Measurements from ENCODE around the gene GHRL.

GHRL gene

GRCh38 chr3:10286596-10287295 is 6.0 kb downstream of the GHRL start:
- Histone ChIP-seq H3K27ac (ENCODE audit: low read length) (no peak overlapping the region), H3K9me3 (ENCODE audit: control insufficient read depth in 2 of 2, low read length in 2 of 2) (no peaks in the 10 kb centered on the region), H3K36me3 (ENCODE audit: control insufficient read depth in 2 of 2, insufficient read depth in 2 of 2, low read length in 2 of 2) (peaks cover 16 to 33% of the 10 kb centered on the region in 2 donors), H3K4me1 (ENCODE audit: control insufficient read depth, insufficient read depth, low read length) (peaks cover 5% of the 10 kb centered on the region), H3K9ac (ENCODE audit: low read length in 2 of 2) (no peak overlapping the region), H3K27me3 (ENCODE audit: control insufficient read depth in 1 of 2, insufficient read depth in 2 of 2, low read length in 2 of 2) (no peaks in the 10 kb centered on the region), H3K4me3 (ENCODE audit: low read length in 2 of 2) (no peak overlapping the region)

GRCh38 chr3:10286133-10286524 is 6.6 kb downstream of the GHRL start:
- no peak overlapping the region for H3K4me3 ChIP-seq (ENCODE audit: low read length in 2 of 2)
- no peaks in the 10 kb centered on the region for H3K27me3 ChIP-seq (ENCODE audit: control insufficient read depth in 1 of 2, insufficient read depth in 2 of 2, low read length in 2 of 2)
- H3K36me3 ChIP-seq (ENCODE audit: control insufficient read depth in 2 of 2, insufficient read depth in 2 of 2, low read length in 2 of 2): peaks cover 16 to 33% of the 10 kb centered on the region in 2 donors
- no peak overlapping the region for H3K9ac ChIP-seq (ENCODE audit: low read length in 2 of 2)
- no peak overlapping the region for H3K27ac ChIP-seq (ENCODE audit: low read length)
- no peaks in the 10 kb centered on the region for H3K9me3 ChIP-seq (ENCODE audit: control insufficient read depth in 2 of 2, low read length in 2 of 2)
- H3K4me1 ChIP-seq (ENCODE audit: control insufficient read depth, insufficient read depth, low read length): peaks cover 5% of the 10 kb centered on the region

- Histone ChIP-seq H3K27me3 (ENCODE audit: control insufficient read depth in 1 of 2, insufficient read depth in 2 of 2, low read length in 2 of 2) (no peaks in the 10 kb centered on the region), H3K9me3 (ENCODE audit: control insufficient read depth in 2 of 2, low read length in 2 of 2) (no peaks in the 10 kb centered on the region), H3K4me3 (ENCODE audit: low read length in 2 of 2) (no peak overlapping the region), H3K9ac (ENCODE audit: low read length in 2 of 2) (no peak overlapping the region), H3K36me3 (ENCODE audit: control insufficient read depth in 2 of 2, insufficient read depth in 2 of 2, low read length in 2 of 2) (peaks cover 21 to 35% of the 10 kb centered on the region in 2 donors), H3K4me1 (ENCODE audit: control insufficient read depth, insufficient read depth, low read length) (peaks cover 5% of the 10 kb centered on the region), H3K27ac (ENCODE audit: low read length) (no peak overlapping the region)
These were observed 7.2 kb downstream of the GHRL start for GRCh38 chr3:10285272-10286132.

- Histone ChIP-seq H3K27me3 (ENCODE audit: control insufficient read depth in 1 of 2, insufficient read depth in 2 of 2, low read length in 2 of 2) (no peaks in the 10 kb centered on the region), H3K36me3 (ENCODE audit: control insufficient read depth in 2 of 2, insufficient read depth in 2 of 2, low read length in 2 of 2) (peaks cover 25 to 38% of the 10 kb centered on the region in 2 donors), H3K27ac (ENCODE audit: low read length) (no peak overlapping the region)
These were observed 8.3 kb downstream of the GHRL start for GRCh38 chr3:10284496-10284895.

GRCh38 chr3:10283638-10284037 is 9.1 kb downstream of the GHRL start:
- no peak overlapping the region for H3K27ac ChIP-seq (ENCODE audit: low read length)
- H3K27me3 ChIP-seq (ENCODE audit: control insufficient read depth in 1 of 2, insufficient read depth in 2 of 2, low read length in 2 of 2): no peaks in the 10 kb centered on the region
- no peaks in the 10 kb centered on the region for H3K9me3 ChIP-seq (ENCODE audit: control insufficient read depth in 2 of 2, low read length in 2 of 2)
- peaks cover 5% of the 10 kb centered on the region for H3K4me1 ChIP-seq (ENCODE audit: control insufficient read depth, insufficient read depth, low read length)
- H3K36me3 ChIP-seq (ENCODE audit: control insufficient read depth in 2 of 2, insufficient read depth in 2 of 2, low read length in 2 of 2): peaks cover 31 to 38% of the 10 kb centered on the region in 2 donors
- no peak overlapping the region for H3K4me3 ChIP-seq (ENCODE audit: low read length in 2 of 2)
- peak overlapping the region in 1 of 2 donors; percentile 36 for H3K9ac ChIP-seq (ENCODE audit: low read length in 2 of 2)

More at GRCh38 chr3:10284496-10284895, 8.3 kb downstream of the GHRL start:
- H3K9ac ChIP-seq (ENCODE audit: low read length in 2 of 2): no peak overlapping the region
- peaks cover 5% of the 10 kb centered on the region for H3K4me1 ChIP-seq (ENCODE audit: control insufficient read depth, insufficient read depth, low read length)
- H3K4me3 ChIP-seq (ENCODE audit: low read length in 2 of 2): no peak overlapping the region
- H3K9me3 ChIP-seq (ENCODE audit: control insufficient read depth in 2 of 2, low read length in 2 of 2): no peaks in the 10 kb centered on the region

- Histone ChIP-seq H3K9me3 (ENCODE audit: control insufficient read depth in 2 of 2, low read length in 2 of 2) (no peaks in the 10 kb centered on the region), H3K9ac (ENCODE audit: low read length in 2 of 2) (no peak overlapping the region), H3K4me1 (ENCODE audit: control insufficient read depth, insufficient read depth, low read length) (peaks cover 5% of the 10 kb centered on the region), H3K36me3 (ENCODE audit: control insufficient read depth in 2 of 2, insufficient read depth in 2 of 2, low read length in 2 of 2) (peaks cover 43% of the 10 kb centered on the region in 2 donors), H3K27ac (ENCODE audit: low read length) (no peak overlapping the region), H3K4me3 (ENCODE audit: low read length in 2 of 2) (no peak overlapping the region), H3K27me3 (ENCODE audit: control insufficient read depth in 1 of 2, insufficient read depth in 2 of 2, low read length in 2 of 2) (no peaks in the 10 kb centered on the region)
These were observed 10.8 kb downstream of the GHRL start for GRCh38 chr3:10281951-10282350.

- no peak overlapping the region for H3K27ac ChIP-seq (ENCODE audit: low read length)
- peaks cover 42 to 48% of the 10 kb centered on the region in 2 donors for H3K36me3 ChIP-seq (ENCODE audit: control insufficient read depth in 2 of 2, insufficient read depth in 2 of 2, low read length in 2 of 2)
- H3K9ac ChIP-seq (ENCODE audit: low read length in 2 of 2): no peak overlapping the region
- no peaks in the 10 kb centered on the region for H3K27me3 ChIP-seq (ENCODE audit: control insufficient read depth in 1 of 2, insufficient read depth in 2 of 2, low read length in 2 of 2)
- no peaks in the 10 kb centered on the region for H3K9me3 ChIP-seq (ENCODE audit: control insufficient read depth in 2 of 2, low read length in 2 of 2)
- H3K4me1 ChIP-seq (ENCODE audit: control insufficient read depth, insufficient read depth, low read length): peaks cover 5% of the 10 kb centered on the region
- H3K4me3 ChIP-seq (ENCODE audit: low read length in 2 of 2): no peak overlapping the region
These were observed 12.2 kb downstream of the GHRL start for GRCh38 chr3:10280571-10280970.

GRCh38 chr3:10280177-10280529 is 12.6 kb downstream of the GHRL start:
- peaks cover 41 to 48% of the 10 kb centered on the region in 2 donors for H3K36me3 ChIP-seq (ENCODE audit: control insufficient read depth in 2 of 2, insufficient read depth in 2 of 2, low read length in 2 of 2)
- H3K9ac ChIP-seq (ENCODE audit: low read length in 2 of 2): no peak overlapping the region
- no peaks in the 10 kb centered on the region for H3K27me3 ChIP-seq (ENCODE audit: control insufficient read depth in 1 of 2, insufficient read depth in 2 of 2, low read length in 2 of 2)
- H3K27ac ChIP-seq (ENCODE audit: low read length): no peak overlapping the region
- peaks cover 5% of the 10 kb centered on the region for H3K4me1 ChIP-seq (ENCODE audit: control insufficient read depth, insufficient read depth, low read length)
- no peak overlapping the region for H3K4me3 ChIP-seq (ENCODE audit: low read length in 2 of 2)
- H3K9me3 ChIP-seq (ENCODE audit: control insufficient read depth in 2 of 2, low read length in 2 of 2): no peaks in the 10 kb centered on the region

- Histone ChIP-seq H3K4me3 (ENCODE audit: low read length in 2 of 2) (no peak overlapping the region), H3K27ac (ENCODE audit: low read length) (no peak overlapping the region), H3K9me3 (ENCODE audit: control insufficient read depth in 2 of 2, low read length in 2 of 2) (no peaks in the 10 kb centered on the region), H3K36me3 (ENCODE audit: control insufficient read depth in 2 of 2, insufficient read depth in 2 of 2, low read length in 2 of 2) (peaks cover 36 to 45% of the 10 kb centered on the region in 2 donors), H3K9ac (ENCODE audit: low read length in 2 of 2) (no peak overlapping the region), H3K4me1 (ENCODE audit: control insufficient read depth, insufficient read depth, low read length) (peaks cover 5% of the 10 kb centered on the region), H3K27me3 (ENCODE audit: control insufficient read depth in 1 of 2, insufficient read depth in 2 of 2, low read length in 2 of 2) (no peaks in the 10 kb centered on the region)
These were observed 13.2 kb downstream of the GHRL start for GRCh38 chr3:10279384-10280176.

GRCh38 chr3:10278501-10278900 is 14.2 kb downstream of the GHRL start:
- Histone ChIP-seq H3K36me3 (ENCODE audit: control insufficient read depth in 2 of 2, insufficient read depth in 2 of 2, low read length in 2 of 2) (peaks cover 36 to 45% of the 10 kb centered on the region in 2 donors), H3K4me1 (ENCODE audit: control insufficient read depth, insufficient read depth, low read length) (peaks cover 8% of the 10 kb centered on the region), H3K9me3 (ENCODE audit: control insufficient read depth in 2 of 2, low read length in 2 of 2) (no peaks in the 10 kb centered on the region), H3K9ac (ENCODE audit: low read length in 2 of 2) (no peak overlapping the region), H3K27ac (ENCODE audit: low read length) (no peak overlapping the region), H3K4me3 (ENCODE audit: low read length in 2 of 2) (no peak overlapping the region), H3K27me3 (ENCODE audit: control insufficient read depth in 1 of 2, insufficient read depth in 2 of 2, low read length in 2 of 2) (no peaks in the 10 kb centered on the region)

Measured in stomach smooth muscle (tissue), 2 donors.